SH-SY5Y (cell line): ENCODE measurements around the gene EPHX1.

ENCODE experiments used
- GATA2 ChIP-seq: IDR thresholded peaks from 2 replicates; pipeline ENCODE4 v1.6.1; 2011; ENCODE audit warnings: mild to moderate bottlenecking, low read depth, low read length
- GATA3 ChIP-seq: IDR thresholded peaks from 2 replicates; pipeline ENCODE4 v1.6.1; 2011; ENCODE audit warnings: low read depth, mild to moderate bottlenecking, low read length, moderate library complexity

DNA sequence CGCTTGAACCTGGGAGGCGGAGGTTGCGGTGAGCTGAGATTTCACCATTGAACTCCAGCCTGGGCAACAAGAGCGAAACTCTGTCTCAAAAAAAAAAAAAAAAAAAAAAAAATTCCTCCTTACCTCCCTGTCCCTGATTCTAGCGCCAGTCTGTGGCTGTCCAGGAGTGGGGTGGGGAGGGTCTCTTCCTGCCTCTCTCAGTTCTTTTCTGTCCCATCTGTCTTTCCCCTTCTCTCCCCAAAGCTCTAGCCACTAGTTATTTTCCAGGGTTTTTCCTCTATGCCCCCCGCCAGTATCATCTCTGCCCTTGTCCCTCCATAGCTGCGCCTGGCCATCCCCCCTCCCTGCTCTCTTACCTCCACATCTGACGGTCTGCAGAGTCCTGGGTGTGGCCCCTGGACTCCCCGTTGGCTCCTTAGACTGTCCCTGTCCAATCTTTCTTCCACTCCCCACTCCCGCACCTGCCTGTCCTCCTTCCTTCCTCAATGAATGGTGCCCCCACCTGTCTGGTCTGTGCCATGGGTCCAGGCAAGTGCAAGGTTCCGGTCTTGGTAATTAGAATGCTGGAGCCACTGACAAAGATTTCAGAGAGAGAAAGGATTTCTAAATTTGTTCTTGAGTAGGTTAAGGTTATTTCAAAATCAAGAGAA is 73.8 kb downstream of the EPHX1 start:
- TF ChIP-seq GATA3: no peak
- TF ChIP-seq GATA2: no peak
